Measurements from ENCODE around the gene CAMK2A.

CAMK2A gene

DNA sequence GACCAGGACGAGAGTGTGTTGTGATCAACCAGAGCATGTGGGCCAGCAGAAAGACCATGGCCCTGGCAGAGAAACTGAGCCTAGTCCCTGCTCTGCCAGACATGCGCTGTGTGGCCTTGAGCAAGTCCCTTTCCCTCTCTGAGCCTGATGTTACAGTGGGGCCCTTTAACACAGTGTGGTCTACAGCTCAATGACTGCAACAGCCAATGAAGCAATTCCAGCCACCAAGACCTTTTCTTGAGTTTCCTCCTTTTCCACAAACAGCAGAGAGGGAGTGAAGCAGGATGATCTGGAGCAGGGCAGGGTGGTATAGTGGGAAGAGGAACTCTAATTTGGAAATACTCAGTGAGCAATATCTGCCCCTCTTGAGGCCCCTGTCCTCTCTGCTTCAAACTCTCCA is 38.9 kb upstream of the CAMK2A start:
- TF ChIP-seq EZH2phosphoT487 (IDR thresholded peaks at IDR 0.05; ENCODE audit: borderline replicate concordance, low read length), result no peak
- TF ChIP-seq, protein P1, sequence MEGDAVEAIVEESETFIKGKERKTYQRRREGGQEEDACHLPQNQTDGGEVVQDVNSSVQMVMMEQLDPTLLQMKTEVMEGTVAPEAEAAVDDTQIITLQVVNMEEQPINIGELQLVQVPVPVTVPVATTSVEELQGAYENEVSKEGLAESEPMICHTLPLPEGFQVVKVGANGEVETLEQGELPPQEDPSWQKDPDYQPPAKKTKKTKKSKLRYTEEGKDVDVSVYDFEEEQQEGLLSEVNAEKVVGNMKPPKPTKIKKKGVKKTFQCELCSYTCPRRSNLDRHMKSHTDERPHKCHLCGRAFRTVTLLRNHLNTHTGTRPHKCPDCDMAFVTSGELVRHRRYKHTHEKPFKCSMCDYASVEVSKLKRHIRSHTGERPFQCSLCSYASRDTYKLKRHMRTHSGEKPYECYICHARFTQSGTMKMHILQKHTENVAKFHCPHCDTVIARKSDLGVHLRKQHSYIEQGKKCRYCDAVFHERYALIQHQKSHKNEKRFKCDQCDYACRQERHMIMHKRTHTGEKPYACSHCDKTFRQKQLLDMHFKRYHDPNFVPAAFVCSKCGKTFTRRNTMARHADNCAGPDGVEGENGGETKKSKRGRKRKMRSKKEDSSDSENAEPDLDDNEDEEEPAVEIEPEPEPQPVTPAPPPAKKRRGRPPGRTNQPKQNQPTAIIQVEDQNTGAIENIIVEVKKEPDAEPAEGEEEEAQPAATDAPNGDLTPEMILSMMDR (IDR thresholded peaks at IDR 0.05; ENCODE audit: low read depth, low read length, poor library complexity, severe bottlenecking), result no peak
- H3K4me1 ChIP-seq (ENCODE audit: control insufficient read depth, low read length), result no peaks in the 10 kb centered on the region
- no peaks in the 10 kb centered on the region for H4K20me1 ChIP-seq (ENCODE audit: control insufficient read depth, insufficient read depth, low read depth, low read length)
- no peak overlapping the region for H3K4me3 ChIP-seq (ENCODE audit: low read length)
- no peaks in the 10 kb centered on the region for H3F3A ChIP-seq (ENCODE audit: control insufficient read depth, insufficient read depth)
- no peaks in the 10 kb centered on the region for H3K9me2 ChIP-seq (replicated peaks; ENCODE audit: control insufficient read depth, low read length)
- peaks cover 5% of the 10 kb centered on the region; the same call in 1 of the 2 replicates for H3K27me3 ChIP-seq (ENCODE audit: control insufficient read depth, low read length)
- H3K9me3 ChIP-seq (ENCODE audit: control insufficient read depth, insufficient read depth, low read length), result no peaks in the 10 kb centered on the region
- H3K36me3 ChIP-seq (ENCODE audit: control insufficient read depth, low read length), result no peaks in the 10 kb centered on the region
- H3K79me2 ChIP-seq (ENCODE audit: control insufficient read depth, low read length), result no peaks in the 10 kb centered on the region
- no peak overlapping the region for H3K4me2 ChIP-seq (ENCODE audit: low read length)
- H3K27ac ChIP-seq (ENCODE audit: low read depth, low read length), result no peak overlapping the region

DNA sequence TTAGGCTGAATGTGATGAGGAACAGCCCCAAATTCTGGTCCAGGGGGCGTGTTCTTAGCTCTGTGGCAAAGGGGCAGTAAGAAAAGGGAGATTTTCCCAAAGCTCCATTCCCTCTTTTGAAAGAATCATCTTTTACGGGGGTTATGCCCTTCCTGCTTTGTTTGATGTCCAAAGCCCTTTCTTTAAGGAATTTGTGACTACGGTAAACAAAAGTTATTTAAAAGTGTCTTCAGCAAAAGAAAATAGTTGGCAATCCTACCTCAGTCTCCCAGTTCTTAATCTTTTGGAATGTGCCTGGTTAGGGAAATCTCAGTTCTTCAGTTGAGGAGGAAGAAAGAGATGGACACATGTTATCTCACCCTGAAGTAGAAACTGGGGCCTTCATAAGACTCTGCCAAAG is 37.6 kb upstream of the CAMK2A start:
- H3F3A ChIP-seq (ENCODE audit: control insufficient read depth, insufficient read depth), result no peaks in the 10 kb centered on the region
- no peak overlapping the region for H3K4me2 ChIP-seq (ENCODE audit: low read length)
- H3K4me1 ChIP-seq (ENCODE audit: control insufficient read depth, low read length), result no peaks in the 10 kb centered on the region
- no peaks in the 10 kb centered on the region for H3K9me2 ChIP-seq (replicated peaks; ENCODE audit: control insufficient read depth, low read length)
- H3K9me3 ChIP-seq (ENCODE audit: control insufficient read depth, insufficient read depth, low read length), result no peaks in the 10 kb centered on the region
- no peaks in the 10 kb centered on the region for H3K36me3 ChIP-seq (ENCODE audit: control insufficient read depth, low read length)
- H3K27me3 ChIP-seq (ENCODE audit: control insufficient read depth, low read length), result peaks cover 5% of the 10 kb centered on the region; the same call in 1 of the 2 replicates
- TF ChIP-seq, protein P1 (IDR thresholded peaks at IDR 0.05; ENCODE audit: low read depth, low read length, poor library complexity, severe bottlenecking), result no peak
- TF ChIP-seq EZH2phosphoT487 (IDR thresholded peaks at IDR 0.05; ENCODE audit: borderline replicate concordance, low read length), result no peak
- no peak overlapping the region for H3K4me3 ChIP-seq (ENCODE audit: low read length)
- no peaks in the 10 kb centered on the region for H4K20me1 ChIP-seq (ENCODE audit: control insufficient read depth, insufficient read depth, low read depth, low read length)
- no peak overlapping the region for H3K27ac ChIP-seq (ENCODE audit: low read depth, low read length)
- no peaks in the 10 kb centered on the region for H3K79me2 ChIP-seq (ENCODE audit: control insufficient read depth, low read length)

DNA sequence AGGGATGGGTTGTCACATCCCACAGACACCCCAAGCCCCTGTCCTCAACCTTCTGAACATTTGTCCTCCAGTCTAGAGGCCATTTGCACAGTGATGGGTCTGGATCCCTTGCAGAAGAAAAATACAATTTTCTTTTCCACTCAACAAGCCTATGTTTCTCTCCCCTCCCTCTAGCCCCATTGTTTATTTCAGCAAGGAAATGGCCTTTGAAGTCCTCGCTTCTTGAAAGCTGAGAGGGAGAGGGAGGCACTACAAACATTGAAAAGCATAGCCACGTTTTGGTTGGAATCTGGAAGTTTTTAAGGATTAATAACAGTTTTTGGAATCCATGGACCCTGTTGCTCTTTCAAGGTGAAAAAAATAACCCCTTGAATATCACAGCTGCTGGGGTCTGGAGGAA is 37.1 kb upstream of the CAMK2A start:
- Histone ChIP-seq H3K4me1 (ENCODE audit: control insufficient read depth, low read length) (no peaks in the 10 kb centered on the region), H3K27me3 (ENCODE audit: control insufficient read depth, low read length) (peaks cover 5% of the 10 kb centered on the region; the same call in 1 of the 2 replicates), H3K4me3 (ENCODE audit: low read length) (no peak overlapping the region), H3K36me3 (ENCODE audit: control insufficient read depth, low read length) (no peaks in the 10 kb centered on the region), H3K9me3 (ENCODE audit: control insufficient read depth, insufficient read depth, low read length) (no peaks in the 10 kb centered on the region), H3F3A (ENCODE audit: control insufficient read depth, insufficient read depth) (no peaks in the 10 kb centered on the region), H3K79me2 (ENCODE audit: control insufficient read depth, low read length) (no peaks in the 10 kb centered on the region), H3K27ac (ENCODE audit: low read depth, low read length) (no peak overlapping the region), H3K4me2 (ENCODE audit: low read length) (no peak overlapping the region), H3K9me2 (replicated peaks; ENCODE audit: control insufficient read depth, low read length) (no peaks in the 10 kb centered on the region), H4K20me1 (ENCODE audit: control insufficient read depth, insufficient read depth, low read depth, low read length) (no peaks in the 10 kb centered on the region)
- TF ChIP-seq, protein P1 (IDR thresholded peaks at IDR 0.05; ENCODE audit: low read depth, low read length, poor library complexity, severe bottlenecking), result no peak
- no peak for TF ChIP-seq EZH2phosphoT487 (IDR thresholded peaks at IDR 0.05; ENCODE audit: borderline replicate concordance, low read length)
